Mucosa of descending colon (tissue), 3 donors: ENCODE data around the gene TMEM154. TPM values are rescaled to one million over a fixed set of nuclear protein-coding genes. Genes with fewer than 3 reads are reported as not detected.

Experiments
- ATAC-seq: fragments of 200-7000 bp; cut with Tn5 transposase; one replicate; pipeline ENCODE4 v1.9.1; 2020; ENCODE audit warnings: mild to moderate bottlenecking, moderate library complexity
- DNase-seq, 3 donors: peaks; one replicate each; pipeline ENCODE4 v3.0.0-alpha.2; 2020
- H3K36me3 ChIP-seq: fragments of 200-600 bp; one replicate; pipeline ENCODE4 v1.8.0; 2021; ENCODE audit warnings: low read depth, mild to moderate bottlenecking
- H3K4me1 ChIP-seq: fragments of 200-600 bp; one replicate; pipeline ENCODE4 v1.8.0; 2021; ENCODE audit warnings: low read depth, mild to moderate bottlenecking
- H3K4me3 ChIP-seq: fragments of 200-600 bp; one replicate; pipeline ENCODE4 v1.8.0; 2021; ENCODE audit warnings: mild to moderate bottlenecking
- H3K9me3 ChIP-seq: fragments of 200-600 bp; one replicate; pipeline ENCODE4 v1.8.0; 2021; ENCODE audit warnings: mild to moderate bottlenecking
- intact Hi-C, 2 donors: fragments of 100-400 bp; cut with DNase I in 1 of 2; cut with micrococcal nuclease in 1 of 2; formaldehyde crosslinking; loops; one replicate each; pipeline versions ENCODE4 v1.11.0 to v1.11.1; 2022; cut with DNase I, micrococcal nuclease
- total RNA-seq, 3 donors: library from RNA; stranded (reverse); fragmentation: NEBNext Ultra II Directional in 2 of 3; extraction: Animal tissue kit (Norgen Biotek cat#: 25700) in 2 of 3; gene quantifications; one replicate each; pipeline versions ENCODE4 v1.2.1 to v1.2.4, GENCODE V29; 2021 to 2023
- TF ChIP-seq, protein P1 (sequence below): fragments of 200-600 bp; IDR thresholded peaks from one replicate; pipeline ENCODE4 v1.8.0; 2022; ENCODE audit warnings: antibody characterized with exemption, mild to moderate bottlenecking
- donor health status: DM: no; HTN: no; CAD: no; lungs with moderate emphysema.
- donor health status: DM: no; HTN: no; CAD: no.
- donor health status: DM: no; HTN: yes; CAD: no.

Gene TMEM154
- total RNA-seq, 3 donors from 2014 or later, result 1.5 to 6.5 (median 1.8) TPM

DNA sequence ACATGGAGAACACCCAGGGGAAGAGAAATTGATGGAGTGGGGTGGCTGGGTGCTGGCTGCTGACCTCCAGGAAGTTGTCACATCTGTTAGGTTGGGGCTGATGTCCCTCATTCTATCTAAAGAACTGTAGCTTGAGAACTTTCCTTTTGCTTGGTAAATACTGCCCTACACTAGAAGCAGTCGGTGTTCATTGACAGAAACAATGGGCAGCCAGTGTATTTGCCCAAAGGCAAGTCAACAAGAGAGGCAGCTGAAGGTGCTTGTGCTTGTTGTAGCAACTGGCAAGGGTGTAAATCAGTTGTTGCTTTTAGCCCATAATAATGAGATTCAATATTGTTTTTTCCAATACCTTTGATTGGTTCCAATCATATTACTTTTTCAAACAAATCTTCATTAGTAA is 956 bp downstream of the TMEM154 start:
- intact Hi-C loops, result no loop called here
- peak; percentile 10 for ATAC-seq
- H3K9me3 ChIP-seq, result no peaks in the 10 kb centered on the region

DNA sequence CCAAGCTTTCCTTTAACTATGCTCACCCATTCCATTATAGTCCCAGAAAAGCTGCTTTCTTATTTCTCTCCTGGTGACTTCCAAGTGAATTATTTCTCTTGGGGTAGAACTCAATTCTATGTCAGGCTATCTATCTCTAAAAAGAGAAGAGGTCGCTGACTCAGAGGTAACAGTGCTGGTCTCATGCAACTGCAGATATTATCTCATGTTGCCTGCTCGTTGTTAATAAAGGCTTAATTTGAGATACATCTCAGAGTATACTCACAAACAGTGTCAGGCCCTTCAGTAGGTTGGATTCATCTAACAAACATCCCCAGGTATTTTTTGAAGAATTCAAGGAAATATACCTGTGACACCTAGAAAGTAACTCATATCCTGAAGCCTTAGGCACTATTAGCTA is 2.7 kb downstream of the TMEM154 start:
- H3K36me3 ChIP-seq, result no peaks in the 10 kb centered on the region
- TF ChIP-seq, protein P1, sequence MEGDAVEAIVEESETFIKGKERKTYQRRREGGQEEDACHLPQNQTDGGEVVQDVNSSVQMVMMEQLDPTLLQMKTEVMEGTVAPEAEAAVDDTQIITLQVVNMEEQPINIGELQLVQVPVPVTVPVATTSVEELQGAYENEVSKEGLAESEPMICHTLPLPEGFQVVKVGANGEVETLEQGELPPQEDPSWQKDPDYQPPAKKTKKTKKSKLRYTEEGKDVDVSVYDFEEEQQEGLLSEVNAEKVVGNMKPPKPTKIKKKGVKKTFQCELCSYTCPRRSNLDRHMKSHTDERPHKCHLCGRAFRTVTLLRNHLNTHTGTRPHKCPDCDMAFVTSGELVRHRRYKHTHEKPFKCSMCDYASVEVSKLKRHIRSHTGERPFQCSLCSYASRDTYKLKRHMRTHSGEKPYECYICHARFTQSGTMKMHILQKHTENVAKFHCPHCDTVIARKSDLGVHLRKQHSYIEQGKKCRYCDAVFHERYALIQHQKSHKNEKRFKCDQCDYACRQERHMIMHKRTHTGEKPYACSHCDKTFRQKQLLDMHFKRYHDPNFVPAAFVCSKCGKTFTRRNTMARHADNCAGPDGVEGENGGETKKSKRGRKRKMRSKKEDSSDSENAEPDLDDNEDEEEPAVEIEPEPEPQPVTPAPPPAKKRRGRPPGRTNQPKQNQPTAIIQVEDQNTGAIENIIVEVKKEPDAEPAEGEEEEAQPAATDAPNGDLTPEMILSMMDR, result no peak
- DNase-seq (no peak), ATAC-seq (no peak)
- peaks cover 11% of the 10 kb centered on the region for H3K4me1 ChIP-seq
- no peak overlapping the region for H3K4me3 ChIP-seq
- intact Hi-C loops, result no loop called here
- H3K9me3 ChIP-seq, result no peaks in the 10 kb centered on the region

More for the DNA sequence above, 956 bp downstream of the TMEM154 start:
- H3K4me3 ChIP-seq, result no peak overlapping the region
- TF ChIP-seq, protein P1, result no peak
- peaks cover 11% of the 10 kb centered on the region for H3K4me1 ChIP-seq
- DNase-seq, result no peak
- H3K36me3 ChIP-seq, result no peaks in the 10 kb centered on the region

DNA sequence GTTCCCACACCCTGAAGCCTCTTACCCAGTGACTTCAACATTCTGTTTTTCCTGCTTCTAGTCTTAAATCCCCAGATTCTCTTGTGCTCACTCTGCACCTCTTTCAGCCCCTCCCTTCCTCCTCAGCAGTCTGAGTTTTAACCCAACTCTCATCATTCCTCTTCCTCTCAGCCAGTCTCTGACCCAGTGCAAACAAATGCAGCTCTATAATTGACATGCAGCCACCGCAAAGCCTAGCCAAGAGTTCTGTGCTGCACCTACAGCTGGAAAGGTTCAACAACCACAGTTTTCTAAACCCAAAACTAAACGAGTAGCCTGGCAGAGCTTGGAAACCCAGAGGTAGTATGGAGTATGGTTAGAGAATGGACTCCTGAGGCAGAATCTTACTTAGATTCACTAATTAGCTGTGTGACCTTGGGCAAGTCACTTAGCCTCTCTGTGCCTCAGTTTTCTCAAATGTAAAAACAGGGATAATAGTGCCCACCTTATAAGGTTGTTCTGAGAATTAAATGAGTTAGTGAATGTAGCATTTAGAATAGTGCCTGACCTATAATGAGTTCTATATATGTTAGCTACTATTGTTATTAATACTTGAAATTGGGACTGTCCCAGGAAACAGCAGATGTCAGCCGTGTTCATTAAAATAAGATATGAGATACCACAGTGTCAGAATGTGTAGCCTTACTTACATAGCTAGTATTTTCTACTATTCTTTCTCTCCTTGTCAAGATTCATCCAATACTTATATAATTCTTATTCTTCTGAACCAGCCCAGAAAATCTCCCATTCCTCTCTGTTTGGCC is 3.5 kb downstream of the TMEM154 start:
- DNase-seq (no peak), ATAC-seq (no peak)
- Histone ChIP-seq H3K9me3 (no peaks in the 10 kb centered on the region), H3K4me1 (peaks cover 11% of the 10 kb centered on the region), H3K4me3 (no peak overlapping the region), H3K36me3 (no peaks in the 10 kb centered on the region)
- intact Hi-C loops, result no loop called here
- TF ChIP-seq, protein P1, result no peak

DNA sequence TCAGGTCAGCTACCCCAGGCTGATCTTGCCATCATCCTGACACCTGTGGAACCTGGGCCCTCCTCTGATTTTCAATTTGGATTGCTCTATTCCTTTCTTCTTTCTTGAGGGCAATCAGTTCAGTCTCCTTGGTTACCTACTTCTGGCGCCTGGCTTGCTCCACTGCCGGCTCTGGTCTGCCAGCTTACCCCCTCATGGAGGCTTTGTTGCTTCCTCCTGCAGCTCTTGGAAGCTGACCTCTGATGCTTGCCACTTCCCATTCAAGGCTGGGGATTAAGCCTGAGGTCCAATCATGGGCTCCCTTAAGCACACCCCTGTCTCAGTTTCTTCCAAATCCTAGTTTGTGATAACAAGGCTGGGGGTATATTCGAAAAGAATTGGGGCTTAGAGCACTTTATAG is 5.4 kb downstream of the TMEM154 start:
- intact Hi-C loops, result no loop called here
- Histone ChIP-seq H3K9me3 (no peaks in the 10 kb centered on the region), H3K4me3 (no peak overlapping the region), H3K4me1 (peaks cover 3% of the 10 kb centered on the region), H3K36me3 (no peaks in the 10 kb centered on the region)
- DNase-seq (no peak), ATAC-seq (peak; percentile 11)
- TF ChIP-seq, protein P1, result no peak

DNA sequence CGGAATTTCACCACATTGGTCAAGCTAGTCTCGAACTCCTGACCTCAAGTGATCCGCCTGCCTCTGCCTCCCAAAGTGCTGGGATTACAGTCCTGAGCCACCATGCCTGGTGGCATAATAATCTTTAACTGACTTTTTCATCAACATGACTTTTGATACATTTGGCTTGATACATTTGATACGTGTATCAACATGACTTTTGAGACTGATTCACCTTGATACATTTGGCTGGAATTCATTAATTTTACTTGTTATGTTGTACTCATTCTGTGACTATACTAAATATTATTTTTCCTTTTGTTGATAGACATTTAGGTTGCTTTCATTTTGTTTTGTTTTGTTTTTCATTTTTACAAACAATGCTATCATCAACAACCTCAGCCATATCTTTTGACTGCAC is 6.3 kb downstream of the TMEM154 start:
- DNase-seq (no peak), ATAC-seq (no peak)
- no peak overlapping the region for H3K4me3 ChIP-seq
- H3K4me1 ChIP-seq, result no peaks in the 10 kb centered on the region
- intact Hi-C loops, result no loop called here
- TF ChIP-seq, protein P1, result no peak
- no peaks in the 10 kb centered on the region for H3K9me3 ChIP-seq
- H3K36me3 ChIP-seq, result no peaks in the 10 kb centered on the region
